Trophoblast cell (in vitro differentiated cells and primary cell): ENCODE results near the gene TAC3.
"Not testable (repeated sequence)": the region's sequence is repeated elsewhere in the genome, so short reads cannot be mapped to it uniquely, and the experiment has no call there.

Source experiments
- DNase-seq, 2 donors: peaks; one replicate each; pipeline ENCODE4 v3.0.0-alpha.2; 2016
- H2AFZ ChIP-seq: 2 replicates; pipeline ENCODE4 v1.6.1; 2013; ENCODE audit warnings: low read length, moderate library complexity, mild to moderate bottlenecking; ENCODE audit not compliant: insufficient read depth, poor library complexity
- H2AK5ac ChIP-seq: 2 replicates; pipeline ENCODE4 v1.6.1; 2013; ENCODE audit warnings: mild to moderate bottlenecking, low read length
- H2BK120ac ChIP-seq: 2 replicates; pipeline ENCODE4 v1.6.1; 2013; ENCODE audit warnings: low read length, mild to moderate bottlenecking, moderate library complexity; ENCODE audit not compliant: insufficient read depth, poor library complexity
- H2BK12ac ChIP-seq: 2 replicates; pipeline ENCODE4 v1.6.1; 2013; ENCODE audit warnings: mild to moderate bottlenecking, low read length, moderate library complexity
- H2BK5ac ChIP-seq: 2 replicates; pipeline ENCODE4 v1.6.1; 2013; ENCODE audit warnings: low read length, low read depth, moderate library complexity, mild to moderate bottlenecking; ENCODE audit not compliant: poor library complexity
- H3K14ac ChIP-seq: 2 replicates; pipeline ENCODE4 v1.6.1; 2013; ENCODE audit warnings: mild to moderate bottlenecking, low read length
- H3K18ac ChIP-seq: 2 replicates; pipeline ENCODE4 v1.6.1; 2013; ENCODE audit warnings: mild to moderate bottlenecking, low read length
- H3K23ac ChIP-seq: 2 replicates; pipeline ENCODE4 v1.6.1; 2013; ENCODE audit warnings: low read length
- H3K27ac ChIP-seq: 2 replicates; pipeline ENCODE4 v1.5.1; 2013; ENCODE audit warnings: low read depth, mild to moderate bottlenecking, inconsistent platforms, low read length, moderate library complexity
- H3K27me3 ChIP-seq: 2 replicates; pipeline ENCODE4 v1.6.1; 2013; ENCODE audit warnings: inconsistent platforms, mild to moderate bottlenecking, low read length, moderate library complexity; ENCODE audit not compliant: insufficient read depth
- H3K36me3 ChIP-seq, 2 experiments: 1 replicate in 1 of 2; 2 replicates in 1 of 2; pipeline ENCODE4 v1.6.1; 2013; ENCODE audit warnings: low read length in 2 of 2, mild to moderate bottlenecking in 2 of 2, moderate library complexity in 1 of 2; ENCODE audit not compliant: insufficient read depth in 2 of 2, control insufficient read depth in 1 of 2
- H3K4ac ChIP-seq: 2 replicates; pipeline ENCODE4 v1.6.1; 2013; ENCODE audit warnings: low read depth, mild to moderate bottlenecking, low read length, moderate library complexity
- H3K4me1 ChIP-seq, 2 experiments: 1 replicate in 1 of 2; 2 replicates in 1 of 2; pipeline ENCODE4 v1.6.1; 2013; ENCODE audit warnings: low read length in 2 of 2, mild to moderate bottlenecking in 2 of 2, moderate library complexity in 1 of 2; ENCODE audit not compliant: insufficient read depth in 2 of 2, control insufficient read depth in 1 of 2
- H3K4me2 ChIP-seq: 2 replicates; pipeline ENCODE4 v1.6.1; 2013; ENCODE audit warnings: inconsistent platforms, mild to moderate bottlenecking, low read length, moderate library complexity
- H3K4me3 ChIP-seq: 2 replicates; pipeline ENCODE4 v1.5.1; 2013; ENCODE audit warnings: mild to moderate bottlenecking, low read depth, low read length, inconsistent platforms
- H3K79me1 ChIP-seq: one replicate; pipeline ENCODE4 v1.6.1; 2013; ENCODE audit warnings: low read length
- H3K79me2 ChIP-seq: 2 replicates; pipeline ENCODE4 v1.6.1; 2013; ENCODE audit warnings: low read length, mild to moderate bottlenecking; ENCODE audit not compliant: control insufficient read depth, insufficient read depth, poor library complexity
- H3K9ac ChIP-seq: 2 replicates; pipeline ENCODE4 v1.6.1; 2013; ENCODE audit warnings: mild to moderate bottlenecking, low read length
- H3K9me3 ChIP-seq: 2 replicates; pipeline ENCODE4 v1.6.1; 2013; ENCODE audit warnings: low read depth, mild to moderate bottlenecking, control low read depth, inconsistent platforms, low read length; ENCODE audit not compliant: insufficient read depth
- H4K12ac ChIP-seq: 2 replicates; pipeline ENCODE4 v1.6.1; 2013; ENCODE audit warnings: low read depth, mild to moderate bottlenecking, low read length, moderate library complexity
- H4K8ac ChIP-seq: 2 replicates; pipeline ENCODE4 v1.6.1; 2013; ENCODE audit warnings: low read depth, mild to moderate bottlenecking, low read length, moderate library complexity
- H4K91ac ChIP-seq: one replicate; pipeline ENCODE4 v1.6.1; 2013; ENCODE audit warnings: low read depth, mild to moderate bottlenecking, low read length, moderate library complexity
- WGBS: extraction: QIAGEN DNeasy Blood & Tissue Kit; methylation state at CpG from one replicate; pipeline ENCODE4 v1.1.7; 2013; ENCODE audit warnings: missing lambda C conversion rate; ENCODE audit not compliant: insufficient read length, insufficient coverage; ENCODE audit errors: extremely low coverage; 5-methylcytosine and 5-hydroxymethylcytosine counted together

TAC3 gene

GRCh38 chr12:56965124-56965523, 51.2 kb downstream of the TAC3 start:
- H4K8ac ChIP-seq, H3K79me1 ChIP-seq, H3K4me3 ChIP-seq, H3K4me2 ChIP-seq, H2AFZ ChIP-seq, H3K27ac ChIP-seq, H3K9me3 ChIP-seq, H4K12ac ChIP-seq, H2AK5ac ChIP-seq, H3K4ac ChIP-seq, H2BK120ac ChIP-seq, H3K4me1 ChIP-seq, H3K27me3 ChIP-seq, H3K23ac ChIP-seq, H4K91ac ChIP-seq, H3K79me2 ChIP-seq, H3K36me3 ChIP-seq, H3K18ac ChIP-seq, DNase-seq, H2BK5ac ChIP-seq, H3K14ac ChIP-seq, H2BK12ac ChIP-seq, H3K9ac ChIP-seq: not testable (repeated sequence)
- WGBS = no CpG with 5 or more reads among the region's 4 CpGs

GRCh38 chr12:56963557-56963956, 52.8 kb downstream of the TAC3 start:
- H3K36me3 ChIP-seq, H4K91ac ChIP-seq, H2BK120ac ChIP-seq, DNase-seq, H2BK12ac ChIP-seq, H2BK5ac ChIP-seq, H3K27me3 ChIP-seq, H3K4ac ChIP-seq, H4K12ac ChIP-seq, H3K4me3 ChIP-seq, H3K4me1 ChIP-seq, H3K9me3 ChIP-seq, H3K18ac ChIP-seq, H3K14ac ChIP-seq, H2AFZ ChIP-seq, H3K4me2 ChIP-seq, H2AK5ac ChIP-seq, H3K9ac ChIP-seq, H3K23ac ChIP-seq, H4K8ac ChIP-seq, H3K79me1 ChIP-seq, H3K79me2 ChIP-seq, H3K27ac ChIP-seq: not testable (repeated sequence)
- no CpG with 5 or more reads among the region's 27 CpGs for WGBS

- WGBS = no CpG with 5 or more reads among the region's 4 CpGs
- H3K27me3 ChIP-seq, H3K27ac ChIP-seq, H2BK5ac ChIP-seq, H3K14ac ChIP-seq, H3K79me2 ChIP-seq, H3K4me1 ChIP-seq, H3K79me1 ChIP-seq, H3K9ac ChIP-seq, DNase-seq, H4K12ac ChIP-seq, H3K4ac ChIP-seq, H2BK120ac ChIP-seq, H3K4me2 ChIP-seq, H2AFZ ChIP-seq, H3K4me3 ChIP-seq, H2AK5ac ChIP-seq, H3K36me3 ChIP-seq, H4K8ac ChIP-seq, H4K91ac ChIP-seq, H3K18ac ChIP-seq, H3K23ac ChIP-seq, H2BK12ac ChIP-seq: not testable (repeated sequence)
- peaks cover 17% of the 10 kb centered on the region for H3K9me3 ChIP-seq
These were observed 54.1 kb downstream of the TAC3 start for GRCh38 chr12:56962247-56962646.
